CD1c-positive myeloid dendritic cell (primary cell): ENCODE data around the gene KLF6.

Experiments used
- DNase-seq: peaks from one replicate; pipeline ENCODE4 v3.0.0-alpha.2; 2016; ENCODE audit errors: extremely low spot score

KLF6 gene

GRCh38 chr10:3729397-3729976, 55.5 kb downstream of the KLF6 start:
- peak; percentile 48 for DNase-seq

- no peak for DNase-seq
Observed at GRCh38 chr10:3728563-3728962, 56.4 kb downstream of the KLF6 start.

- no peak for DNase-seq
Observed at GRCh38 chr10:3727268-3727667, 57.7 kb downstream of the KLF6 start.
